Neural cell (in vitro differentiated cells): ENCODE measurements around the gene CTAGE1. TPM values are rescaled to one million over a fixed set of nuclear protein-coding genes. Genes with fewer than 3 reads are reported as not detected.

Experiments used
- H2AFZ ChIP-seq: fragments of 200-600, 300-800 bp; sonication (generic), shearing (Covaris generic); 2 replicates; pipeline ENCODE4 v1.6.0; 2014; ENCODE audit warnings: low read depth, mild to moderate bottlenecking, antibody characterized with exemption, low read length, moderate library complexity
- H3F3A ChIP-seq: fragments of 200-600 bp; shearing (Covaris generic); 2 replicates; pipeline ENCODE4 v1.6.1; 2016; ENCODE audit warnings: mild to moderate bottlenecking, moderate library complexity, mixed read lengths, antibody characterized with exemption, low read length; ENCODE audit not compliant: insufficient read depth, poor library complexity, severe bottlenecking
- H3K27ac ChIP-seq: fragments of 200-600, 300-800 bp; sonication (generic), shearing (Covaris generic); 2 replicates; pipeline ENCODE4 v1.5.1; 2014; ENCODE audit warnings: mild to moderate bottlenecking, low read length, moderate library complexity
- H3K27me3 ChIP-seq: fragments of 300-800, 200-600 bp; sonication (generic), shearing (Covaris generic); 2 replicates; pipeline ENCODE4 v1.6.0; 2014; ENCODE audit warnings: mild to moderate bottlenecking, low read depth, low read length, moderate library complexity; ENCODE audit not compliant: insufficient read depth
- H3K36me3 ChIP-seq: fragments of 300-800, 200-600 bp; sonication (generic), shearing (Covaris generic); 2 replicates; pipeline ENCODE4 v1.5.1; 2014; ENCODE audit warnings: mild to moderate bottlenecking, antibody characterized with exemption, low read length, moderate library complexity; ENCODE audit not compliant: insufficient read depth
- H3K4me2 ChIP-seq: fragments of 300-800, 200-600 bp; sonication (generic), shearing (Covaris generic); 2 replicates; pipeline ENCODE4 v1.6.0; 2014; ENCODE audit warnings: mild to moderate bottlenecking, low read length
- H3K4me3 ChIP-seq: fragments of 300-800, 200-600 bp; sonication (generic), shearing (Covaris generic); 2 replicates; pipeline ENCODE4 v1.5.1; 2014; ENCODE audit warnings: mild to moderate bottlenecking, low read length, moderate library complexity
- H3K79me2 ChIP-seq: fragments of 200-600 bp; shearing (Covaris generic); replicated peaks from 2 replicates; pipeline ENCODE4 v1.6.0; 2014; ENCODE audit warnings: mild to moderate bottlenecking, low read length, moderate library complexity; ENCODE audit not compliant: insufficient read depth
- H3K9ac ChIP-seq: fragments of 300-800, 200-600 bp; sonication (generic), shearing (Covaris generic); 2 replicates; pipeline ENCODE4 v1.6.1; 2016; ENCODE audit warnings: mild to moderate bottlenecking, low read length, mixed read lengths
- H3K9me2 ChIP-seq: fragments of 200-600 bp; shearing (Covaris generic); 2 replicates; pipeline ENCODE4 v1.6.1; 2016; ENCODE audit warnings: mild to moderate bottlenecking, low read length, mixed read lengths; ENCODE audit not compliant: insufficient read depth
- H3K9me3 ChIP-seq: fragments of 200-600, 300-800 bp; sonication (generic), shearing (Covaris generic); 2 replicates; pipeline ENCODE4 v1.6.1; 2016; ENCODE audit warnings: mild to moderate bottlenecking, mixed run types, low read length, moderate library complexity, mixed read lengths
- H4K20me1 ChIP-seq: fragments of 200-600 bp; shearing (Covaris generic); 2 replicates; pipeline ENCODE4 v1.6.1; 2016; ENCODE audit warnings: mild to moderate bottlenecking, mixed run types; ENCODE audit not compliant: insufficient read depth
- CTCF ChIP-seq: fragments of 450-650 bp; IDR thresholded peaks from 2 replicates; pipeline ENCODE4 v1.5.1; 2014; ENCODE audit warnings: antibody characterized with exemption, mild to moderate bottlenecking, moderate library complexity; ENCODE audit not compliant: poor library complexity, severe bottlenecking
- EP300 ChIP-seq: fragments of 450-650 bp; conservative IDR thresholded peaks from 2 replicates; pipeline ENCODE4 v1.6.1; 2014; ENCODE audit warnings: antibody characterized with exemption, mild to moderate bottlenecking, moderate library complexity; ENCODE audit not compliant: poor library complexity, severe bottlenecking
- EZH2 ChIP-seq: fragments of 200-600, 300-800 bp; shearing (Covaris generic), sonication (generic); IDR thresholded peaks from 2 replicates; pipeline ENCODE4 v1.6.1; 2014; ENCODE audit warnings: antibody characterized with exemption, low read length, borderline replicate concordance, mild to moderate bottlenecking; ENCODE audit not compliant: insufficient read depth, poor library complexity, severe bottlenecking
- MXI1 ChIP-seq: fragments of 450-650 bp; conservative IDR thresholded peaks from 2 replicates; pipeline ENCODE4 v1.6.1; 2014; ENCODE audit warnings: antibody characterized with exemption, mild to moderate bottlenecking; ENCODE audit not compliant: poor library complexity, severe bottlenecking
- POLR2AphosphoS5 ChIP-seq: IDR thresholded peaks from 2 replicates; pipeline ENCODE4 v1.6.1; 2012
- RAD21 ChIP-seq: fragments of 450-650 bp; conservative IDR thresholded peaks from 2 replicates; pipeline ENCODE4 v1.6.1; 2014; ENCODE audit warnings: antibody characterized with exemption, mild to moderate bottlenecking, moderate library complexity
- SMC3 ChIP-seq: fragments of 450-650 bp; conservative IDR thresholded peaks from 2 replicates; pipeline ENCODE4 v1.6.1; 2014; ENCODE audit warnings: antibody characterized with exemption, mild to moderate bottlenecking, moderate library complexity; ENCODE audit not compliant: poor library complexity
- TAF1 ChIP-seq: IDR thresholded peaks from 2 replicates; pipeline ENCODE4 v1.6.1; 2012; ENCODE audit warnings: low read depth
- polyA plus RNA-seq: library from polyadenylated mRNA; depleted of rRNA; stranded (reverse); fragments of >200 nt; gene quantifications from 2 replicates; pipeline ENCODE4 v1.2.3, GENCODE V29; 2014
- TF ChIP-seq, protein P1 (sequence below): IDR thresholded peaks from 2 replicates; pipeline ENCODE4 v1.6.1; 2012; ENCODE audit warnings: borderline replicate concordance

CTAGE1 gene
- polyA plus RNA-seq, 1 donor from 2014 or later, result not detected

- H3K9me2 ChIP-seq, result no peaks in the 10 kb centered on the region
- no peaks in the 10 kb centered on the region for H3K27me3 ChIP-seq
- no peak overlapping the region for H3K9ac ChIP-seq
- no peaks in the 10 kb centered on the region for H3K36me3 ChIP-seq
- no peaks in the 10 kb centered on the region for H3K9me3 ChIP-seq
- H3K79me2 ChIP-seq, result no peaks in the 10 kb centered on the region
- no peak overlapping the region for H3K4me2 ChIP-seq
- H3K4me3 ChIP-seq, result no peak overlapping the region
- H3F3A ChIP-seq, result no peaks in the 10 kb centered on the region
- no peaks in the 10 kb centered on the region for H4K20me1 ChIP-seq
- no peak overlapping the region for H2AFZ ChIP-seq
- H3K27ac ChIP-seq, result no peak overlapping the region
- TF ChIP-seq TAF1 (no peak), MXI1 (no peak), POLR2AphosphoS5 (no peak), EP300 (no peak), RAD21 (no peak), SMC3 (no peak), CTCF (no peak), EZH2 (no peak)
- TF ChIP-seq, protein P1, sequence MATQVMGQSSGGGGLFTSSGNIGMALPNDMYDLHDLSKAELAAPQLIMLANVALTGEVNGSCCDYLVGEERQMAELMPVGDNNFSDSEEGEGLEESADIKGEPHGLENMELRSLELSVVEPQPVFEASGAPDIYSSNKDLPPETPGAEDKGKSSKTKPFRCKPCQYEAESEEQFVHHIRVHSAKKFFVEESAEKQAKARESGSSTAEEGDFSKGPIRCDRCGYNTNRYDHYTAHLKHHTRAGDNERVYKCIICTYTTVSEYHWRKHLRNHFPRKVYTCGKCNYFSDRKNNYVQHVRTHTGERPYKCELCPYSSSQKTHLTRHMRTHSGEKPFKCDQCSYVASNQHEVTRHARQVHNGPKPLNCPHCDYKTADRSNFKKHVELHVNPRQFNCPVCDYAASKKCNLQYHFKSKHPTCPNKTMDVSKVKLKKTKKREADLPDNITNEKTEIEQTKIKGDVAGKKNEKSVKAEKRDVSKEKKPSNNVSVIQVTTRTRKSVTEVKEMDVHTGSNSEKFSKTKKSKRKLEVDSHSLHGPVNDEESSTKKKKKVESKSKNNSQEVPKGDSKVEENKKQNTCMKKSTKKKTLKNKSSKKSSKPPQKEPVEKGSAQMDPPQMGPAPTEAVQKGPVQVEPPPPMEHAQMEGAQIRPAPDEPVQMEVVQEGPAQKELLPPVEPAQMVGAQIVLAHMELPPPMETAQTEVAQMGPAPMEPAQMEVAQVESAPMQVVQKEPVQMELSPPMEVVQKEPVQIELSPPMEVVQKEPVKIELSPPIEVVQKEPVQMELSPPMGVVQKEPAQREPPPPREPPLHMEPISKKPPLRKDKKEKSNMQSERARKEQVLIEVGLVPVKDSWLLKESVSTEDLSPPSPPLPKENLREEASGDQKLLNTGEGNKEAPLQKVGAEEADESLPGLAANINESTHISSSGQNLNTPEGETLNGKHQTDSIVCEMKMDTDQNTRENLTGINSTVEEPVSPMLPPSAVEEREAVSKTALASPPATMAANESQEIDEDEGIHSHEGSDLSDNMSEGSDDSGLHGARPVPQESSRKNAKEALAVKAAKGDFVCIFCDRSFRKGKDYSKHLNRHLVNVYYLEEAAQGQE, result no peak
Measured at GRCh38 chr18:22453315-22453714, 35.6 kb upstream of the CTAGE1 start.

DNA sequence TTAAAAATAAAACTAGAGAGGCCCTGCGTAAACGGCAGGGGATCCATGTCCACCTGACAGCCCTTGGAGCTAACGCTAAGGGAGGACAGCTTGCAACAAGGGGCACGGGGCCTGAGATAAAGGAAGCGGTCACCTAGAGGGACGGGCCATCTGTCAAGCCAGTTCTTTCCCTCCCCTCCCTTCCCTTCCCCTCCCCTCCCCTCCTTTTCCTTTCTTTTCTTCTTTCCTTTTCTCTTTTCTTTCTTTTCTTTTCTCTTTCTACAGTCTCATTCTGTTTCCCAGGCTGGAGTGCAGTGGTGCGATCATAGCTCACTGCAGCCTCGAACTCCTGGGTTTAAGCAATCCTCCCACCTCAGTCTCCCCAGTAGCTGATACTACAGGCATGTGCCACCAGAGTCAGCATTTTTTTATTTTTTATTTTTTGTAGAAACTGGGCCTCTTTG, 34.5 kb upstream of the CTAGE1 start:
- no peak overlapping the region for H3K4me3 ChIP-seq
- no peak overlapping the region for H2AFZ ChIP-seq
- no peak overlapping the region for H3K4me2 ChIP-seq

More for the DNA sequence above, 34.5 kb upstream of the CTAGE1 start:
- Histone ChIP-seq H3K9ac (no peak overlapping the region), H4K20me1 (no peaks in the 10 kb centered on the region), H3K9me3 (no peaks in the 10 kb centered on the region), H3K36me3 (no peaks in the 10 kb centered on the region), H3K27ac (no peak overlapping the region), H3F3A (no peaks in the 10 kb centered on the region), H3K9me2 (no peaks in the 10 kb centered on the region), H3K27me3 (no peaks in the 10 kb centered on the region), H3K79me2 (no peaks in the 10 kb centered on the region)
- TF ChIP-seq RAD21, result no peak
- no peak for TF ChIP-seq TAF1
- no peak for TF ChIP-seq CTCF
- TF ChIP-seq POLR2AphosphoS5, result no peak
- TF ChIP-seq MXI1, result no peak
- TF ChIP-seq, protein P1, result no peak
- no peak for TF ChIP-seq SMC3
- TF ChIP-seq EZH2, result no peak
- TF ChIP-seq EP300, result no peak
